CD4-positive, alpha-beta T cell (primary cell): ENCODE measurements around the gene KDELR3. TPM values are rescaled to one million over a fixed set of nuclear protein-coding genes. Genes with fewer than 3 reads are reported as not detected.
A peak's percentile ranks its signal among the peaks of the same experiment; 100 is the strongest.

Experiments used
- ATAC-seq: fragments of 200-7000 bp; cut with Tn5 transposase; one replicate; pipeline ENCODE4 v1.10.0; 2022; ENCODE audit warnings: mild to moderate bottlenecking; ENCODE audit not compliant: poor library complexity
- CTCF ChIA-PET: fragments of 350-600 bp; sonication (Branson Sonifier 250); formaldehyde crosslinking; loops from one replicate; lab custom pipeline; 2021; ENCODE audit warnings: antibody characterized with exemption, inconsistent platforms; lab: Charles Lee
- POLR2A ChIA-PET: fragments of 350-600 bp; sonication (Branson Sonifier 250); formaldehyde crosslinking; loops from one replicate; lab custom pipeline; 2021; ENCODE audit warnings: antibody characterized with exemption, inconsistent platforms; lab: Charles Lee
- DNase-seq, 14 experiments: peaks; one replicate each; pipeline ENCODE4 v3.0.0-alpha.2; 2013 to 2020; ENCODE audit warnings: mixed read lengths in 2 of 14
- H3K27ac ChIP-seq, 2 donors: one replicate each; pipeline versions ENCODE4 v1.5.1 to v1.7.0; 2013; ENCODE audit warnings: low read length in 2 of 2, low read depth in 1 of 2, mild to moderate bottlenecking in 1 of 2
- H3K27me3 ChIP-seq, 2 experiments: 1 replicate in 1 of 2; 2 replicates in 1 of 2; pipeline versions ENCODE4 v1.6.1 to v1.7.0; 2013; ENCODE audit warnings: low read length in 2 of 2, control low read depth in 1 of 2, mild to moderate bottlenecking in 1 of 2, moderate library complexity in 1 of 2; ENCODE audit not compliant: insufficient read depth in 2 of 2, control insufficient read depth in 1 of 2
- H3K36me3 ChIP-seq: one replicate; pipeline ENCODE4 v1.6.1; 2013; ENCODE audit warnings: low read length, control low read depth; ENCODE audit not compliant: insufficient read depth
- H3K4me1 ChIP-seq: one replicate; pipeline ENCODE4 v1.6.1; 2013; ENCODE audit warnings: low read length, control low read depth; ENCODE audit not compliant: insufficient read depth
- H3K4me3 ChIP-seq: one replicate; pipeline ENCODE4 v1.5.1; 2013; ENCODE audit warnings: mild to moderate bottlenecking, low read length, moderate library complexity
- H3K9me3 ChIP-seq, 2 experiments: 1 replicate in 1 of 2; 2 replicates in 1 of 2; pipeline versions ENCODE4 v1.6.1 to v1.7.0; 2013; ENCODE audit warnings: low read length in 2 of 2, mild to moderate bottlenecking in 2 of 2, control low read depth in 1 of 2, moderate library complexity in 1 of 2; ENCODE audit not compliant: control insufficient read depth in 1 of 2, insufficient read depth in 1 of 2
- H3K27ac Mint-ChIP-seq: one replicate; pipeline ENCODE4 v1.8.0; 2020; ENCODE audit warnings: mixed read lengths
- H3K27me3 Mint-ChIP-seq: one replicate; pipeline ENCODE4 v1.8.0; 2021; ENCODE audit warnings: mixed read lengths
- H3K36me3 Mint-ChIP-seq: one replicate; pipeline ENCODE4 v1.8.0; 2021; ENCODE audit warnings: low read depth, mixed read lengths
- H3K4me1 Mint-ChIP-seq: one replicate; pipeline ENCODE4 v1.8.0; 2021; ENCODE audit warnings: low read depth, mixed read lengths
- H3K4me3 Mint-ChIP-seq: one replicate; pipeline ENCODE4 v1.8.0; 2020; ENCODE audit warnings: mild to moderate bottlenecking, mixed read lengths
- H3K9me3 Mint-ChIP-seq: one replicate; pipeline ENCODE4 v1.8.0; 2020; ENCODE audit warnings: mixed read lengths
- intact Hi-C, 2 experiments: fragments of 100-400 bp; cut with DNase I in 1 of 2; cut with micrococcal nuclease in 1 of 2; formaldehyde crosslinking; loops; one replicate each; pipeline versions ENCODE4 v1.15.1 to v1.9.0; 2023 to 2025; cut with DNase I, micrococcal nuclease
- total RNA-seq, 174 experiments: library from RNA in 2 of 174; stranded (reverse) in 2 of 174; gene quantifications; one replicate each; pipeline ENCODE4 v1.2.3 and lab custom pipeline; 2021 to 2026
- TF ChIP-seq, protein P1 (sequence below): fragments of 200-600 bp; IDR thresholded peaks from one replicate; pipeline ENCODE4 v1.8.0; 2022; ENCODE audit warnings: antibody characterized with exemption, mild to moderate bottlenecking

KDELR3 gene
- total RNA-seq, 2 experiments from 2014 or later: not detected

DNA sequence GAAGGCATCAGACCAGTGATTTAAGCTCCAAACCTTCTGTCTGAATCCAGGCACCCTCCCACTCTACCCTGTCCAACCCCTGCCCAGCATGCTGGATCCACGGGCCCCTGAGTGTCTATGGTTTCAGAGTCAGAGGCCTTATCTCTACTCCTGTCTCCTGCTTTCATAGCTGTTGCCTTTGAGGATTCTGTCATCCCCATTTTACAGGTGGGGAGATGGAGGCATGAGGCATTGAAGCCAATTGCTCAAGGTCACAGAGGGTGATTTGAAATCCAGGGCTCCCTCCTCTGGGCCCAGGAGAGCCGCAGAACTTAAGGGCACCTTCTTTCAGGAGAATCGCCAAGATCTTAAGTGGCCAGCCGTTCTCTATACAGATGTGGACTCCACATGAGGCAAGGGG, 16.0 kb upstream of the KDELR3 start:
- Mint-ChIP-seq H3K27me3 (peaks cover 54% of the 10 kb centered on the region), H3K4me1 (peaks cover 15% of the 10 kb centered on the region), H3K4me3 (no peak overlapping the region), H3K27ac (no peak overlapping the region), H3K36me3 (no peaks in the 10 kb centered on the region), H3K9me3 (no peaks in the 10 kb centered on the region)
- POLR2A ChIA-PET: no interaction called here
- no peak overlapping the region for H3K27ac ChIP-seq
- DNase-seq (no peak), ATAC-seq (no peak)
- H3K4me3 ChIP-seq: no peak overlapping the region
- TF ChIP-seq, protein P1, sequence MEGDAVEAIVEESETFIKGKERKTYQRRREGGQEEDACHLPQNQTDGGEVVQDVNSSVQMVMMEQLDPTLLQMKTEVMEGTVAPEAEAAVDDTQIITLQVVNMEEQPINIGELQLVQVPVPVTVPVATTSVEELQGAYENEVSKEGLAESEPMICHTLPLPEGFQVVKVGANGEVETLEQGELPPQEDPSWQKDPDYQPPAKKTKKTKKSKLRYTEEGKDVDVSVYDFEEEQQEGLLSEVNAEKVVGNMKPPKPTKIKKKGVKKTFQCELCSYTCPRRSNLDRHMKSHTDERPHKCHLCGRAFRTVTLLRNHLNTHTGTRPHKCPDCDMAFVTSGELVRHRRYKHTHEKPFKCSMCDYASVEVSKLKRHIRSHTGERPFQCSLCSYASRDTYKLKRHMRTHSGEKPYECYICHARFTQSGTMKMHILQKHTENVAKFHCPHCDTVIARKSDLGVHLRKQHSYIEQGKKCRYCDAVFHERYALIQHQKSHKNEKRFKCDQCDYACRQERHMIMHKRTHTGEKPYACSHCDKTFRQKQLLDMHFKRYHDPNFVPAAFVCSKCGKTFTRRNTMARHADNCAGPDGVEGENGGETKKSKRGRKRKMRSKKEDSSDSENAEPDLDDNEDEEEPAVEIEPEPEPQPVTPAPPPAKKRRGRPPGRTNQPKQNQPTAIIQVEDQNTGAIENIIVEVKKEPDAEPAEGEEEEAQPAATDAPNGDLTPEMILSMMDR: no peak
- intact Hi-C loops: no loop called here
- peaks cover 0 to 8% of the 10 kb centered on the region in 2 experiments for H3K9me3 ChIP-seq
- CTCF ChIA-PET: no interaction called here
- H3K27me3 ChIP-seq: peaks cover 28 to 38% of the 10 kb centered on the region in 2 experiments
- no peaks in the 10 kb centered on the region for H3K36me3 ChIP-seq
- peaks cover 12% of the 10 kb centered on the region for H3K4me1 ChIP-seq

DNA sequence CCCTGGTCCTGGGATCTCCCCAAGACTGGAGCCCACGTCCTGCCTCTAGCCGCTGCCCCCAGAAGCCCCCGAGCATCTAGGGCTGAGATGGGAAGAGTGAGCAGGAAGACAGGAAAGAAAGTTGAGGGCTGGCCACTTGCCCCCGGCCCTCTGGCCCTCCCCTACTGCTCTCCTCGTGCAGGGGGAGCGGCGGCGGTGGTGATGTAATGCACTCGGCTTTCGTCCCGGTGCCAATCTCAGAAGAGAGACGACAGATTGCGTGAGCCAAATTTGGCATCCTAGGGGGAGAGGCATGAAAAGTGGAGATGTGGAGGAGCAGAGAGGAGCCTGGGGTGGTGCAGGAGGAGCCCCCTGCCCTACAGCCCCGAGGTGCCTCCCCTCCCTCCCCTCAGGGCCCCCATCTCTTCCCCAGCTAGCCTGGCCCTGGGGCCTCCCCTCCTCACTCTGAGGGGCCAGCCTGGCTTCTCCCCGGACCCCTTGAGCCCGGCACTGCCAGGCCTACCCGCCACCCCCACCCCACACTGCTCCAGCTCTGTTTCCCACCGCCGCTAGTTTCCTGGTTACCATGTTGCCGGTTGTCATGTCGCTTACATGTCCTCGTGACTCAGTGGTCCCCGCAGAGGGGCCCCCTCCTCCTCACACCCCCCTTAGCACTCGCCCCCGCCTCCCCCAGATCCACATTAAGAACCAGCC, 15.4 kb upstream of the KDELR3 start:
- POLR2A ChIA-PET: no interaction called here
- Histone ChIP-seq H3K27me3 (peaks cover 35 to 41% of the 10 kb centered on the region in 2 experiments), H3K9me3 (peaks cover 0 to 8% of the 10 kb centered on the region in 2 experiments), H3K4me3 (no peak overlapping the region), H3K27ac (no peak overlapping the region), H3K4me1 (peaks cover 12% of the 10 kb centered on the region), H3K36me3 (no peaks in the 10 kb centered on the region)
- Mint-ChIP-seq H3K36me3 (no peaks in the 10 kb centered on the region), H3K27me3 (peaks cover 60% of the 10 kb centered on the region), H3K27ac (no peak overlapping the region), H3K9me3 (no peaks in the 10 kb centered on the region), H3K4me1 (peaks cover 22% of the 10 kb centered on the region), H3K4me3 (no peak overlapping the region)
- intact Hi-C loops: no loop called here
- CTCF ChIA-PET: no interaction called here
- no peak for DNase-seq
- TF ChIP-seq, protein P1: no peak
- ATAC-seq: no peak

DNA sequence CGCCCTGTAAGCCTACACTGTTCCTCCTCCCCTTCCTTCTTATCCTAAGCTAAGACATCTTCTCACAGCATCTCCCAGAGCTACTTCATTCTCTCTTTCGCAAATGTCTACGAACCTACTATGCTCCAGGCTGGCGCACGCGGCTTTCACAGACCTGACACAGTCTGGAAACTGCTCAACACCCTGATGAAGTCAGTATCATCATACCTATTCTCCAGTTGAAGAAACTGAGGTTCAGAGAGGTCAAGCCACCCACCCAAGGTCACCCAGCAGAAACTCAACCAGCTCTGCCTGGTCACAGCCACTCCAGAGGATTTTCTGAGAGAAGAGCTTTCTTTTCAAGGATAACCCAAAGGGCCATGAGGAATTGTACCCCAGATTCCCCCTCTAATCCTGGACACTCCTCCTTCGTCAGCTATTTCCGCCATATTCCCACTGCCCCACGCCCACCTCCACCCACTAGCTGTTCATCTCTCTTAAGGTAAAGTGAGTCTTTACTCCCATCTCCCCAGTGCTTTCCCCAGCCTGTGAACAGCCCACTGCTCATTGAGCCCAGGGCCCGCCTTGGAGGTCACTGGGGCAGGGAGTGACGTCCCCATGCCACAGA, 14.7 kb upstream of the KDELR3 start:
- Histone ChIP-seq H3K27ac (no peak overlapping the region), H3K36me3 (no peaks in the 10 kb centered on the region), H3K27me3 (peaks cover 40 to 42% of the 10 kb centered on the region in 2 experiments), H3K9me3 (peaks cover 0 to 8% of the 10 kb centered on the region in 2 experiments), H3K4me1 (peaks cover 12% of the 10 kb centered on the region), H3K4me3 (no peak overlapping the region)
- ATAC-seq (no peak), DNase-seq (no peak)
- ChIA-PET CTCF (no interaction called here), POLR2A (no interaction called here)
- TF ChIP-seq, protein P1: no peak
- H3K27me3 Mint-ChIP-seq: peaks cover 67% of the 10 kb centered on the region
- no peaks in the 10 kb centered on the region for H3K36me3 Mint-ChIP-seq
- H3K9me3 Mint-ChIP-seq: no peaks in the 10 kb centered on the region
- peaks cover 23% of the 10 kb centered on the region for H3K4me1 Mint-ChIP-seq
- H3K4me3 Mint-ChIP-seq: peak overlapping the region; percentile 67
- no peak overlapping the region for H3K27ac Mint-ChIP-seq
- intact Hi-C loops: no loop called here
